HG02870 (cell line): Measurements from ENCODE around the gene MAP2K5.

ENCODE experiments used
- ATAC-seq: cut with Tn5 transposase; IDR thresholded peaks from one replicate; pipeline ENCODE4 v1.9.1; 2021; ENCODE audit warnings: mild to moderate bottlenecking, moderate library complexity; ENCODE audit not compliant: unreplicated experiment

The MAP2K5 gene

DNA sequence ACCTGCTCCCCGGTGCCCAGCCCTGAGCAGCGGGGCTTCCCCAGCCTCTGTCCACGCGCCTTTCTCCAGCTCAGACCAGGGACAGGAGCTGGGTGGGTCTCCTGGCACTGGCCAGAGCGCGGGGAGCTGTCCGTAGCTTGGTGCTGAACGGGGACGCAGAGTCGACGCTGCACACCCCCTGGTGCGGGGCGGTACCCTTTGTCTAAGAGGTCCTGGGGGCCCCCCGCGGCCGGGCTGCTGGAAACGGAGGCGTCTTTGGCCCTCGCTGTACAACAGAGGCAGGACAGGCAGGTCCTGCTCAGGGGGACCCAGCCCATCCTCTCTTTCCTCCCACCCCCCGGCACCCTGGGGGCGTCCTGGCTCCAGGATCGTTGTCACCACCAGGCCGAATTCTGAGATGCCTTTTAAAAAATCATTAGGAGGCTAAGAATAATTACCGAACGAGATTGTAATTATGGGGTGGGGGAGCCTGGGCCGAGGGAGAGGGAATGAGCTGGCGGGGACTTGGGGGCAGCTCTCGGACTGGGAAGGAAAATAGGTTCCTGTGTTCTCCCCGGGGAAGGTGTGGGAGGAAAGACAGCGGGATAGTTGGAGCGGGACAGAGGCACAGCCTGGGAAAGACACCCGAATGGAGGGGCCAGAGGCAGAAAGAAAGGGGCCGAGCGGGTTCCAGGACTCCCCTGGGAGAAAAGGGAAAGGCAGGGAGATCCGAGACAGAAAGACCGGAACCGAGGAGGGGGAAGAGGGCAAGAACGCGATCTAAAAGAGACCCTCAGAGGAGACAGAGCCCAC, 278.7 kb downstream of the MAP2K5 start:
- no peak for ATAC-seq

DNA sequence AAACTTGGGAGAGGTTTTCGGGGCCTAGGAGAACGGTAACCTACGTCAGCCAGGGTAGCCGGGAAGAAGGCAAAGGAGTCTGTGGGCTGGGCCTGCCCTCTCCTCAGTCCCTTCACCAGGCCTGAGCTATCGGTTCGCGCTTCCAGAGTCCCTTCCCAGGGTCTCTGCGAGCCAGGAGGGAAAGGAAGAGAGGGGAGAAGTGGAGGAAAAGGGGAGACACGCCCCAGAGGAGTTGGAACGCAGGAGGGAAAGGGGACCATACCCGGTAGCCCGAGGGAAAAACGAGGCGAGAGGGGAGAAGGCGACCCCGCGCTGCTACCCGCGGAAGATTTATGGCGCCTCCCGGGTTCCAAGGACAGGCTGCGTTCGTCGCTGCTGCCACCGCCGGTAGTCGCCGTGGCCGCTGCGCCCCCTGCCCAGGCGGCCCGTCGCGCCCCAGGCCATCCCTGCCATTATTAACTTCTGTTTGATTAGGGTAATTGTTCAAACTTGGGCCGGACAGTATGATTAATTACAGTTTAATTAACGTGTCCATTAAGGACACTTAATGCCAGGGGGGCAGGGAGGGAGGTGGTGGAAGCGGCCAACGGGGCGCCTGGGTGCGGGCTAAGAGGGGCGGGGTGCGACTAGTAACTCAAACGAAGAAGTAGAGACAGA, 279.4 kb downstream of the MAP2K5 start:
- no peak for ATAC-seq

DNA sequence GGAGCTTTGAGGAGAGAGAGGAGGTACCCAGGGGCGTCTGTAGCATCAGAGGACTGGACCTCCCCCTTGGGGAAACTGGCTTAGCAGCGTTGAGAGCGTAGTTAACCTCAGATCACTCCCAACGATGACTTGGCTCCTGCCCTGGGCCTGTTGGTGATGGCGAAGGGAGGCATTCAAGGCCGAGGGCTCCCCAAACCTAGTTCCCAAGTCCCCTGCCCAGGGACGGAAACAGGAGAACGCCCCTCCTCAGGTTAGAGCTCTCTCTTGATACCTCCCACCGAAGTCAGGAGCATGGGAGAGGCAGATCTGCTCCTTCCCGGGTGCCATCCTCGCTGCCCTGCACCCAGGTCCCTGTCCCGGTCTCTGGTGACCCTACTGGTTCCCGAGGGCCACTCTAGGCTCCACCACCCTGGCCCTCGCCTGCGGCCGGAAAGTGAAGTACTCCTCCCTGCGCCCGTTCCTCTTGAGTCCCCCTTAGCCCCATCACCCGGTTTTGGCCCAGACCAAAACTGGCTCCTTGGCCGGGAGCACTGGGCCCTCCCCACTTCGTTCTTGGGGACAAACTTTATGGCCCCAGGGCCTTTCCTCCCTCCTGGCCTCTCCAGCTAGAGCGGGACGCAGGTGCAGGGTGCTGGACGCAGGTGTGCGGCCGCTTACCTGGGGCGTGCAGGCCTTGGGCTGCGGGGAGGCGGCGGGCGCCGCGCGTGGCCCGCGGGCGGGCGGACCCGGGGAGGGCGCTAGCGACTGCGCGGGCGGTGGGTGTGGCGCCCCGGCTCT, 280.2 kb downstream of the MAP2K5 start:
- no peak for ATAC-seq

DNA sequence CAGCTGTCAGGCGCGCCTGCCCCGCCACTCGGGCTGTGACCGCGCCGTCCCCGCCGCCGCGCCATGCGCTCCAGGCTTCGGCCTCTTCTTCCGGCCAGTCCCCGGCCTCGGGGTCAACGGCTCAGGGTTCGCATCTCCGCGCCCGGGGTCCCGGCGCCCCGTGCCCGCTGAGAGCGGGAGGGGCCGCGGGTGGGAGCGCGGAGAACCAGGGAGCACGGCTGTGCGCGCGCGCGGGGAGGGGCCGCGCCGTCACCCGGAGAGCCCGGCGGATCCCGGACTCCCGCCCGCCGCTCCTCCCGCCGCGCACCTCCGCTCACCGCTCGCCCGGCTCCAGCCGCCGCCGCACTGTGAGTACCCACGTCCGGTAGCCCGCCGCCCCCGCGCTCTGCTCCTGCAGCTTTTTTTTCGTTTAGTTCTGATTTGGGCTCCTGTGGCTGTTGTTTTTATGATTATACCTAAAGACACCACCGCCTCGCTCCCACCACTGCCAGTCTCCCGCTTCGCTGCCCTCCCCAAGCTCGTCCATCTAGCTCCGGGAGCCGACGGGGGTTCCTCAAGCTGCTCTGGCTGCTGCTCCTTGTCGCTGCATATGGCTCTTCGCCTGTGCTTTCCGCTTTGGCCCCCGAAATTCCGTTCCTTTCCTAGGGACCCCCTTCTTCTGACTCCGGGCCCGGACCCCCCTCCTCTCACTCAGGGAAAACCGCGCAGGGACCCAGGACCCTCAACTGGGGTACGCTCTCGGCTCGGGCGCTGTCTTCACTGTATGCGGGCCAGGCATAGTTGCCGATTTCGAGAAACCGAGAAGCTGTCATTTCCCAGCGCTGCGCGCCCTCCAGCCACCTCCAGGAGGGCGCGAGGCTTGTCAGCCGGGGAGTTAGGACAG, 281.1 kb downstream of the MAP2K5 start:
- no peak for ATAC-seq

DNA sequence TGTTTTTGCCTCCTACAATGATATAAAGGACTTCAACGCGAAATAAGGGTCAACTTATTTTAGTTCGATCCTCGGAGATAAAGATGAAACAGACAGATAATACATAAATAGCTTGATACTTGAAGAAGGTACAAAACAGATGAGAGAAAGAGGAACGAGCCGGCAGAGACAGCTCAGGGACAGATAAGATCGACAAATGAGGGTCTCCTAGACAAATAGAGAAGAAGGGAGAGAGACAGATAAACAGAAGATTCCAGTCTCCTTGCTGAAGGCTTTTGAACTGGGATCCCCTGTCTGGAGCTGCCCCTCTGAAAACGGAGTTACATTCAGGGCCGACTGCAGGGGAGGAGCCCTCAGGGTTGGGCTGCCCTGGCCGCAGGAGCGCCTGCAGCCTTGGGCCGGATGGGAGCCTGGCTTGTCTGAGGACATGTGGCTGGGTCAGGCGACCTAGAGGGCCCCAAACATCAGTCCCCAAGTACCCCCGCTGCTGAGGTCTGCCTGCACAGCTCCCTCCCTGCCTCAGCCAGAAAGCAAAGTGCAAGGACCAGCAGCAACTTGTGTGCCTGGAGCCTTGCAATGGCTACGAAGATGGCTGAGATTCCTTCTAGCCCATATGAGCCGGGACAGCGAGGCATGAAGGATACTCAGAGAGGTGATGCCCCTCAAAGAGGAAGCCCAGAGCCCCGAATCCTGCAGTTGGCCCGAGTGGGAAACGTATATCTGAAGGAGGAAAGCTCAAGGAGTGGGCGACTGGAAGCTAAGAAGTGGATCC, 281.9 kb downstream of the MAP2K5 start:
- no peak for ATAC-seq

DNA sequence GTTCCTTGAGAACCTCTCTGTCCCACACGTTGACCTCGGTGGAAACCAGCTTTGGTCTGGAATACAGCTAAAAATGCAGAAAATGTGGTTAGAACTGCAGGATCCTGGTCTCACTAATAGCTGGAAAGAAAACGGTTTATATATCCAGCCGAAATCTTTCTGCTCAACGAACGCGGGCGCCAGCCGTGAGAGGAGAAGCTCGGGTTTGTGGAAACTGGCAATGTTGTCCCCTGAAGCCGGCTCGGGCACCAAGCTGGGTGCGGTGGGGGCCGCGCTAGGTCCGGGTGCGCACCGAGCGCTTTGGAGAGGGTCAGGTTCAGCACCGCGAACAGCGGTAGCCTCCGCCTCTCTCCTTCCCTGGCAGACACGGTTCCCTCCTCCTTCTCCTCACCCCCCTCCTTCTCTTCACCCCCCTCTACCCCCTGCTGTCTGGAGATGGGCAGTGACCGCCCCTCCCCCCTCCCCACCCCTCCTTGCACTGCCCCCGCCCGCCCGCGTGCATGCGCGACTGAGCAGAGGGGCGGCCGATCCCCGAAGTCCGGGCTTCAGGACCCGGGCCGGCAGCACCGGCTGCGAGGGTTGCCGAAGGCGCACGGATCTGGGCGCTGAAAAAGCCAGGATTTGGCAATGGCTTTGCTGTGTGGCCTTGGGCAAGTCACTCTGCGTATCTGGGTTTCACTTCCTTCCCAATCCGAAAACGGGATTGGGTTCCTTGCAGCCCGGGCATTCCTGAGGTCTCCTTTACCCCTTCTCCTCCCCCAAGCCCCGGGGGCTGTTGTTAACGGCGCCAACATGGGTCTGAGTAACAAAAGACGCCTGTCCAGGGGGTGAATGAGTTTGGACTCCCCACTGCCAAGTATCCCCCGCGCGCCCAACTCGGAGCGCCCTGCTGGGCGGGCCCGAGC, 282.7 kb downstream of the MAP2K5 start, which contains the start of gene SKOR1:
Gene SKOR1 (plus strand): TSS at position 534 of the 905 bp plus-strand sequence. CDS start 94 bp downstream, at position 628.
- ATAC-seq, result no peak

DNA sequence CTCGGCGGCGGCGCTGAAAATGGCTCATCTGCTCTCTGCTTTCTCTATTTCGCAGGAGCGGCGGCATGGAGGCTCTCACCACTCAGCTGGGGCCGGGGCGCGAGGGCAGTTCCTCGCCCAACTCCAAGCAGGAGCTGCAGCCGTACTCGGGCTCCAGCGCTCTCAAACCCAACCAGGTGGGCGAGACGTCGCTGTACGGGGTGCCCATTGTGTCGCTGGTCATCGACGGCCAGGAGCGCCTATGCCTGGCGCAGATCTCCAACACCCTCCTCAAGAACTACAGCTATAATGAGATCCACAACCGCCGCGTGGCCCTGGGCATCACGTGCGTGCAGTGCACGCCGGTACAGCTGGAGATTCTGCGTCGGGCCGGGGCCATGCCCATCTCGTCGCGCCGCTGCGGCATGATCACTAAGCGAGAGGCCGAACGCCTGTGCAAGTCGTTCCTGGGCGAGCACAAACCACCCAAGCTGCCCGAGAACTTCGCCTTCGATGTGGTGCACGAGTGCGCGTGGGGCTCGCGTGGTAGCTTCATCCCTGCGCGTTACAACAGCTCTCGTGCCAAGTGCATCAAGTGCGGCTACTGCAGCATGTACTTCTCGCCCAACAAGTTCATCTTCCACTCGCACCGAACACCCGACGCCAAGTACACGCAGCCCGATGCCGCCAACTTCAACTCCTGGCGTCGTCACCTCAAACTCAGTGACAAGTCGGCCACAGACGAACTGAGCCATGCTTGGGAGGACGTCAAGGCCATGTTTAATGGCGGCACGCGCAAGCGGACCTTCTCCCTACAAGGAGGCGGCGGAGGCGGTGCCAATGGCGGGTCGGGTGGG, 283.6 kb downstream of the MAP2K5 start:
- no peak for ATAC-seq

DNA sequence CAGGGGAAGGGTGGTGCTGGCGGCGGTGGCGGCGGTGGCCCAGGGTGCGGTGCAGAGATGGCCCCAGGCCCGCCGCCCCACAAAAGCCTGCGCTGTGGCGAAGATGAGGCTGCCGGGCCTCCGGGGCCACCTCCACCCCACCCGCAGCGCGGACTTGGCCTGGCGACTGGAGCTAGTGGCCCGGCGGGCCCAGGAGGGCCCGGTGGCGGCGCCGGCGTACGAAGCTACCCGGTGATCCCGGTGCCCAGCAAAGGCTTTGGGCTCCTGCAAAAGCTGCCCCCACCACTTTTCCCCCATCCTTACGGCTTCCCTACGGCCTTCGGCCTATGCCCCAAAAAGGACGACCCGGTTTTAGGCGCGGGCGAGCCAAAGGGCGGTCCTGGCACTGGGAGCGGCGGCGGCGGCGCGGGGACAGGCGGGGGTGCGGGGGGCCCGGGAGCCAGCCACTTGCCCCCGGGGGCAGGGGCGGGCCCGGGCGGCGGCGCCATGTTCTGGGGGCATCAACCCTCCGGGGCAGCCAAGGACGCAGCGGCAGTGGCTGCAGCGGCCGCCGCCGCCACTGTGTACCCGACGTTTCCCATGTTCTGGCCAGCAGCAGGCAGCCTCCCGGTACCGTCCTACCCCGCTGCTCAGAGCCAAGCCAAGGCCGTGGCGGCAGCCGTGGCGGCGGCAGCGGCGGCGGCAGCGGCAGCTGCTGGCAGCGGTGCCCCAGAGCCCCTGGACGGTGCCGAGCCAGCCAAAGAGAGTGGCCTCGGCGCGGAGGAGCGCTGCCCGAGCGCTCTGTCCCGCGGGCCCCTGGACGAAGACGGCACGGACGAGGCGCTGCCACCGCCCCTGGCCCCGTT, 284.4 kb downstream of the MAP2K5 start:
- no peak for ATAC-seq

DNA sequence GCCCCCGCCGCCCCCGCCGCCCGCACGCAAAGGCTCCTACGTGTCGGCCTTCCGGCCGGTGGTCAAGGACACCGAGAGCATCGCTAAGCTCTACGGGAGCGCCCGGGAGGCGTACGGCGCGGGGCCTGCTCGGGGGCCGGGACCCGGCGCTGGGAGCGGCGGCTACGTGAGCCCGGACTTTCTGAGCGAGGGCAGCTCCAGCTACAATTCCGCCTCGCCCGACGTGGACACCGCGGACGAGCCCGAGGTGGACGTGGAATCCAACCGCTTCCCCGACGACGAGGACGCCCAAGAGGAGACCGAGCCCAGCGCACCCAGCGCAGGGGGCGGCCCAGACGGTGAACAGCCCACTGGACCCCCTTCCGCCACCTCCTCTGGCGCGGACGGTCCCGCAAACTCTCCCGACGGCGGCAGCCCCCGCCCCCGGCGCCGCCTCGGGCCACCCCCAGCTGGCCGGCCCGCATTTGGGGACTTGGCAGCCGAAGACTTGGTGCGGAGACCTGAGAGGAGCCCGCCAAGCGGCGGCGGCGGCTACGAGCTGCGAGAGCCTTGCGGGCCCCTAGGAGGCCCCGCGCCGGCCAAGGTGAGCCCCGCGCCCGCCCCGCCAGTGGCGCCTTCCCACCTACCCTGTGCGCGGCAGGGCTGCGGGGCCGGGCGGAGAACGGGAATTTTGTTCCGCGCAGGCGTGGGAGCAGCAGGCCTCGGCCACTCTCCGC, 285.2 kb downstream of the MAP2K5 start:
- ATAC-seq, result no peak

DNA sequence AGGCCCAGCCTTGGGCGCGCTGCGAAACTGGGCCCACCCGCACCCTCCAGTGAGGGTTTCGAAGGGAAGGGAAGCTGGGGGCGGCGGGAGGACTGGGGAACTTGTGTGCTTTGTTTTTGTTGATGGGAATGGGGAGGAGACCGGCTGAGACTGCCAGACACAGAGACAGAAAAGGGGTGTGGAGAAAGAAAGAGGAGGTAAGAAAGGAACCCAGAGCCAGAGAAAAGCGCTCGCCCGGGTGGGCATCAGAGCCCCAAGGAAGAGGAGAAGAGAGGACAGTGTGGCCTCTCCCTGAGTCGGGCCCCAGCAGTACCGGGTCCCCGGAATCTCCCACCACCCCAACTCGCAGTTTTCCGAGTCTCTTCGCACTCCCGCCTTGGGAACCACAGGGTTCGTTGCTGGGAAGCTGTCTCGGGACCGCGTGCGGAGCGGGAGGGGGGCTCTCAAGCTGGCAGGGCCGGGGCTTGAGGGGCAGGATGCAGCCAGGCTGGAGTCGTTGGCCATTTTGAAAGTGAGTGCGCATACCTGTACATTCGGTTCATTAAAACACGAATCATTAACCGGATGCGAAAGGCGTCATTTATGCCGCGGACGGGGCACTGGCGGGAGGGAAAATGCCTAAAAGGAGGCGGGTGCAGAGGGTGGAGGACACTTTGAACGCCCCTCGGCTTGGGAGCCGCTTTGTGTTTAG, 285.9 kb downstream of the MAP2K5 start:
- ATAC-seq, result no peak

DNA sequence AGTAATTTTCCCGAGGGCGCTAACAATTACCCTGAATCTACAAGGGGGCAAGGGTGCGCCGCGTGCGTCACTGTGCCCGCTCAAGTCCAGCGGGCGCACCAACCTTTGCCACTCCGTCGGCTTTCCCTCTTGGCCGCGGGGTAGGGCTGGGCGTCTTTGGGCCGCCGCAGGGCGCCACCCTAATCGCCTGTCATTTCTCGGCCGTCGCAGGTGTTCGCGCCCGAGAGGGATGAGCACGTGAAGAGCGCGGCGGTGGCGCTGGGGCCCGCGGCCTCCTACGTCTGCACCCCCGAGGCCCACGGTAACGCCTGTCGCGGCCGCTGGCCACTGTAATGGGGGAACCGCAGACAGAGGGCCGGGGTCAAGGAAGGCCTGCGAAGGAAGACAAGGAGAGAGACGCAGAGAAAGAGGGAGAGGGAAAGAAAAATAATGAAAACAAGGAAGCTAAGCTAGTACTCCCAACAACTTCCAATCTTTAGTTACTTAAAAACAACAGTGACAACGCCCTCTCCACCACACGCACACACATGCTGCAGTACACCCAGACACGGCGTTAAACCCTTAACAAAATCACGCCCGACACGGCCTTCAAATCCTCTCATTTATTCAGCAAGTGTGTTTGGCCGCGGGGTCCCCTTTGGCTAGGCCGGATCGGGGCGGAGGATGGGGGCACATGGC, 286.6 kb downstream of the MAP2K5 start:
- no peak for ATAC-seq

DNA sequence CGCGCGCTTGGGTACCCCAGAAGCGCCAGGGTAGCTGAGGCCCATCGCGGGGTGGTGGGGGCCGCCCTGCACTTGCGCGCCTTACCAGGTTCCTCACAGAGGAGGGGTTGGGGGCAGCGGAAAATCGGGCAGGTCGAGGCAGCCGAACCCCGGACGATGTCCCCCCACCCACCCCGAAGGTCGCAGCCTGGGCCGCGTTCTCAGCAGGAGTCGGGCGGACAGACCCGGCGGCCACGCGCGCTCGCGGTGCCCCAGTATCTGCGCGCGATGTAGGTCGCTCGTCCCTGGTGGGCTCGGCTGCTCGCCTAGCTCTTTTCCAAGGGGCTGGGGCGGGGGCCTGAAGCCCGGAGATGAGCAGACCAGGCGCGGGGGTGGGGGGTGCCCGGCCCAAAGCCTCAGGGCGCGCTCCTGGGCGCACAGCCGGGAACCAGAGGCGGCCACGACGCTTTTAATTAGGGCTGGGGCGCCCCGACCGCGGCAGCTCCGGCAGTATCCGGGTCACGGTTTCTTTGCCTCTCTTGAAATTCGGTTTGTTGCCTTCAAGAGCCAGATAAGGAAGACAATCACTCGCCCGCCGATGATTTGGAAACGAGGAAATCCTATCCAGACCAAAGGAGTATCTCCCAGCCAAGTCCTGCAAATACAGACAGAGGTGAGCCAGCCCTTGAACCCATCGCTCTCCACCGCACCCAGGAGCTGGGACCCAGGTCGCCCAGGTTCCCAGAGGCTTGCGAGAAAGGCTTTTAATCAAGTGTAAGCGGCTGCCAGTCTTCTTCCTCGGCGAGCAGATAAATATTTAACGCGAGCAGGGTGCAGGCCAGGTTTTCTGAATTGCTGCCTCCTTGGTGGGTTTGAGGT, 287.4 kb downstream of the MAP2K5 start:
- ATAC-seq, result no peak

DNA sequence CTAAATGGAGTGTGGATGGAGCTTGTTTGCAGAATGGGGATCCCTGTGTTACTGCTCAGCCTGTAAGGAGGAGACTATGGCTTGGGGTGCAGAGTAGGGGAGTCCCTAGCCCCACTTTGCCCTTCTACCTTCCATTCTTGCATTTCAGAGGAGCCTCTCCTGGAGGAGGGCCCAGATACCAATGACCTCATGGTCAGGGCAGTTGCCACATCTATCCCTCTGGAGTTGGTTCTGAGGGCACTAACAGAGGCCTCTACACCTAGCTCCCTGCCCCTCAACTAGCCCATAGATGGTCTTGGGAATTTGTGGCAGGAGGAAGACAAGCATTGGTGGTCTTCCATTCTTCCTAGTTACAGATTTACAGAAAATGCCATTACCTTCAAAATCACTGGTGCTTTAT, 288.9 kb downstream of the MAP2K5 start:
- ATAC-seq, result no peak

DNA sequence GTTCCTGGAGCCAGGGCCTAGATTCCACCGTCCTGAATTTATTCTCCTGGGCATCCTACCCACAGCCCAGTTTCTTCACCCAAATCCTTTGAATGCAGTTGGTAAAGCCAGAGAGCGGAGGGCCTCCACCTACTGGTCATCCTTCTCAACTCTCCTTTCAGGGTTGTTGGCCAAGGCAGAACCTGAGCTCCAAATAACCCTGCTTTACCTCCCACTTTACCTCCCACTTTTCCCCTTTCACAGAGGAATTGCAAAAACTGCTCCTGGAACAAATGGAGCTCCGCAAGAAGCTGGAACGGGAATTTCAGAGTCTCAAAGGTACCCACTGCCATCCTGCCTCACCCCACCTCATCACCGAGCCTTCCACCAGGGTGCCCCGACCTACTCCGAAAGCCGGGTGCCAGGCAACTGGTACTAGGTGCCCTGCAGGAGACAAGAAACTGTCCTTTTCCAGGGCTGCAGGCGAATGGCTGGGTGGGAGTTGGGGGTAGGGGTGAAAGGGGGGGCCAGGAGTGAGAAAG, 289.6 kb downstream of the MAP2K5 start:
- no peak for ATAC-seq
